HFFc6 (cell line): ENCODE results near the gene KDM5D. TPM values are rescaled to one million over a fixed set of nuclear protein-coding genes. Genes with fewer than 3 reads are reported as not detected.

Experiments used
- DNase-seq: peaks from one replicate; pipeline ENCODE4 v3.0.0-alpha.2; 2018
- H3K27ac Mint-ChIP-seq: 2 replicates; pipeline ENCODE4 v1.8.0; 2020; ENCODE audit warnings: mild to moderate bottlenecking, mixed read lengths
- H3K27me3 Mint-ChIP-seq: 2 replicates; pipeline ENCODE4 v1.8.0; 2021; ENCODE audit warnings: mild to moderate bottlenecking, moderate library complexity, mixed read lengths; ENCODE audit not compliant: insufficient read depth
- H3K36me3 Mint-ChIP-seq: 2 replicates; pipeline ENCODE4 v1.8.0; 2021; ENCODE audit warnings: low read depth, mixed read lengths
- H3K4me1 Mint-ChIP-seq: 2 replicates; pipeline ENCODE4 v1.8.0; 2020; ENCODE audit warnings: low read depth, mixed read lengths
- H3K4me3 Mint-ChIP-seq: 2 replicates; pipeline ENCODE4 v1.8.0; 2020; ENCODE audit warnings: mild to moderate bottlenecking, moderate library complexity, mixed read lengths
- H3K9me3 Mint-ChIP-seq: 2 replicates; pipeline ENCODE4 v1.8.0; 2020; ENCODE audit warnings: mild to moderate bottlenecking, mixed read lengths
- total RNA-seq, 6 experiments: library from RNA; stranded (reverse); fragmentation: NEBNext Ultra II Directional; extraction: Animal tissue kit (Norgen Biotek cat#: 25700); gene quantifications; 2 replicates in 1 of 6; 3 replicates in 5 of 6; pipeline ENCODE4 v1.2.3, GENCODE V29; 2021
- TF ChIP-seq, protein P1 (sequence below): fragments of 200-600 bp; sonication (generic); IDR thresholded peaks from 2 replicates; pipeline ENCODE4 v1.5.0; 2021; ENCODE audit warnings: antibody characterized with exemption, mild to moderate bottlenecking

Gene KDM5D
- total RNA-seq, 6 experiments from 2014 or later: 17.1 to 22.9 (median 20.1) TPM

DNA sequence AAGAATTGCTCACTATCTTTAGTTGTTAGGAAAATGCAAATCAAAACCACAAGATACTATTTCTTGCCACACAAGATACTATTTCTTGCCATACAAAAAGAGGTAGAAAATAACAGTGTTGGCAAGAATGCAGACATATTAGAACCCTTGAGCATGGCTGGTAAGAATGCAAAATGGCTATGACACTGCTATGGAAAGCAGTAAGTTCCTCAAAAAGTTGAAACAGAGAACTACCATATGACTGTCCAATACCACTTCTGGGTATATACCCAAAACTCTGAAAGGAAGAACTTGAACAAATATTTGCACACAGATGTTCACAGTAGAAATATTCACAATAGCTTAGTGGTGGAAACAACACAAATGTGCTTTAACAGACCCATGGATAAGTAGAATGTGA is 26.6 kb downstream of the KDM5D start:
- Mint-ChIP-seq H3K4me3 (no peak overlapping the region), H3K4me1 (no peaks in the 10 kb centered on the region), H3K27ac (no peak overlapping the region), H3K27me3 (no peaks in the 10 kb centered on the region), H3K9me3 (no peaks in the 10 kb centered on the region), H3K36me3 (peaks cover 14% of the 10 kb centered on the region)
- no peak for DNase-seq
- TF ChIP-seq, protein P1, sequence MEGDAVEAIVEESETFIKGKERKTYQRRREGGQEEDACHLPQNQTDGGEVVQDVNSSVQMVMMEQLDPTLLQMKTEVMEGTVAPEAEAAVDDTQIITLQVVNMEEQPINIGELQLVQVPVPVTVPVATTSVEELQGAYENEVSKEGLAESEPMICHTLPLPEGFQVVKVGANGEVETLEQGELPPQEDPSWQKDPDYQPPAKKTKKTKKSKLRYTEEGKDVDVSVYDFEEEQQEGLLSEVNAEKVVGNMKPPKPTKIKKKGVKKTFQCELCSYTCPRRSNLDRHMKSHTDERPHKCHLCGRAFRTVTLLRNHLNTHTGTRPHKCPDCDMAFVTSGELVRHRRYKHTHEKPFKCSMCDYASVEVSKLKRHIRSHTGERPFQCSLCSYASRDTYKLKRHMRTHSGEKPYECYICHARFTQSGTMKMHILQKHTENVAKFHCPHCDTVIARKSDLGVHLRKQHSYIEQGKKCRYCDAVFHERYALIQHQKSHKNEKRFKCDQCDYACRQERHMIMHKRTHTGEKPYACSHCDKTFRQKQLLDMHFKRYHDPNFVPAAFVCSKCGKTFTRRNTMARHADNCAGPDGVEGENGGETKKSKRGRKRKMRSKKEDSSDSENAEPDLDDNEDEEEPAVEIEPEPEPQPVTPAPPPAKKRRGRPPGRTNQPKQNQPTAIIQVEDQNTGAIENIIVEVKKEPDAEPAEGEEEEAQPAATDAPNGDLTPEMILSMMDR: no peak

DNA sequence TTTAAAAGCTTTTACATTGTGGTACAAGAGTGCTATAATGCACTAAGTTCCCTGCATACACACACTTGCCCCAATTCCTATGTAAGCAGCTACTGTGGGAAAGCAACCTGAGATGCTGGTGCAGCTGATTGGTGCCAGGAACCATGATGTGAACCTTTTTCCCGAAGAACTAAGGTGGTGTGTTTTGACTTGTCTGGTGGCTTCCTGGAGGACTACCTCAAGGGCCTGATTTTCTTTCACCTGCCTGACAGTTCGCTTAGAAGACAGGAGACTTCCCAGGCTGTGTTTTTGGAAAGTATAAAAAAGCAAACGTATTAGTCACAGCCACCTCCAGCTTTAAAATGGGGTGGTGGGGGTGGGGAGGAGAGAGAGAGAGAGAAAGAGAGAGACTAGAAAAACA is 27.4 kb downstream of the KDM5D start:
- H3K4me1 Mint-ChIP-seq: no peaks in the 10 kb centered on the region
- no peak overlapping the region for H3K4me3 Mint-ChIP-seq
- H3K9me3 Mint-ChIP-seq: no peaks in the 10 kb centered on the region
- no peak overlapping the region for H3K27ac Mint-ChIP-seq
- TF ChIP-seq, protein P1: no peak
- no peak for DNase-seq
- peaks cover 10% of the 10 kb centered on the region for H3K36me3 Mint-ChIP-seq
- H3K27me3 Mint-ChIP-seq: no peaks in the 10 kb centered on the region

DNA sequence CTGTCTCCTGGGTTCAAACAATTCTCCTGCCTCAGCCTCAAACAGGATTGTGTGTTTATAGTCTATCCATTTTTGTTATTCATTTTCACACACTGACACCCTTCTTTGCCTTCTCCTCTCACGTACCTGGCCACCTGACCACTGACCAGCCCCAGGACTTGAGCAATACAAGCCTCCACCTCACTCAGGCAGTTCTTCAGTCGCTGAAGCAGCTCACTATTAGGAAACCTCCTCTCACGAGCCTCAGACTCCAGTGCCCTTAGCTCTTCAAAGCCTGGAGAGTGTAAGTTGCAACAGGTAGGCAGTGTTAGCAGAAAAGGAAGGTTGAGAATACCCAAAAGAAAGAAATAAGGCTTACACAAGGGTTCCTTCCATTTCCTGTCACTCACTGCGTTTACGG is 29.3 kb downstream of the KDM5D start:
- Mint-ChIP-seq H3K4me3 (no peak overlapping the region), H3K9me3 (no peaks in the 10 kb centered on the region)

DNA sequence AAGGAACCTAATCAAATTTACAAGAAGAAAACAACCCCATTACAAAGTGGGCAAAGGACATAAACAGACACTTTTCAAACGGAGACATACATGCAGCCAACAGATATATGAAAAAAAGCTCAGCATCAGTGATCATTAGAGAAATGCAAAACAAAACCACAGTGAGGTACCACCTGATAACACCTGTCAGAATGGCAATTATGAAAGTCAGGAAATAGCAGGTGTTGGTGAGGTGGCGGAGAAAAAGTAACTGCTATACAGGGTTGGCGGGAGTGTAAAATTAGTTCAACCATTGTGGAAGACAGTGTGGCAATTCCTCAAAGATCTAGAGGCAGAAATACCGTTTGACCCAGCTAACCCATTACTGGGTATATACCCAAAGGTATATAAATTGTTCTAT is 31.1 kb downstream of the KDM5D start:
- TF ChIP-seq, protein P1: no peak
- no peak overlapping the region for H3K27ac Mint-ChIP-seq
- H3K4me3 Mint-ChIP-seq: no peak overlapping the region
- peaks cover 15% of the 10 kb centered on the region; the same call in 1 of the 2 replicates for H3K36me3 Mint-ChIP-seq
- no peak for DNase-seq
- H3K27me3 Mint-ChIP-seq: no peaks in the 10 kb centered on the region
- no peaks in the 10 kb centered on the region for H3K4me1 Mint-ChIP-seq
- no peaks in the 10 kb centered on the region for H3K9me3 Mint-ChIP-seq

More for the DNA sequence above, 29.3 kb downstream of the KDM5D start:
- Mint-ChIP-seq H3K27ac (no peak overlapping the region), H3K27me3 (no peaks in the 10 kb centered on the region), H3K36me3 (peaks cover 10% of the 10 kb centered on the region), H3K4me1 (no peaks in the 10 kb centered on the region)
- no peak for DNase-seq
- TF ChIP-seq, protein P1: no peak

DNA sequence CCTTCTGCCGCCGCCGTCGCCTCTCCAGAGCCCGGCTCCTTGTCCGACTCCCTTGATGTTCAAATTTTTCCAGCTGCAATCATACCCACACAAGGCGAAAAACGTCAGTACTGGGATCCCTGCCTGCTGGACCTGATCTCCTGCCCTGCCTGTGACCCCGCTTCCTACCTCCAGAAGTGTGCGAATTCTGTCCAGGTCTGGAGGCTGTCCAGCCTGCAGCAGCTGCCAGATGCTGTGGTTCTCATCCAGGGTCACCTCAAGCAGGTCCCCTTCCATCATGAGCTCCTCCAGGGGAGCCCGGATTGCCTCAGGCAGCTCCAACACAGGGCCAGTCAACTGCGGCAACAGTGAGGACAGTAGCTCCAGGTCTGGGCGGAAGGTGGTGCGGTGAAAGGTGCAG is 38.3 kb downstream of the KDM5D start:
- no peak for DNase-seq
- H3K27ac Mint-ChIP-seq: no peak overlapping the region
- no peaks in the 10 kb centered on the region for H3K9me3 Mint-ChIP-seq

More for the DNA sequence above, 38.3 kb downstream of the KDM5D start:
- Mint-ChIP-seq H3K4me1 (no peaks in the 10 kb centered on the region), H3K27me3 (no peaks in the 10 kb centered on the region), H3K4me3 (no peak overlapping the region), H3K36me3 (peaks cover 29% of the 10 kb centered on the region)
- TF ChIP-seq, protein P1: no peak
